DOHH2 (cell line): ENCODE measurements around the gene KMT2C.

Source experiments
- EZH2phosphoT487 ChIP-seq: fragments of 200-600 bp; sonication (generic); IDR thresholded peaks from 2 replicates; pipeline ENCODE4 v1.6.1; 2017; ENCODE audit warnings: borderline replicate concordance, mild to moderate bottlenecking, antibody characterized with exemption, low read length, moderate library complexity, mixed read lengths
- TF ChIP-seq, protein P1 (sequence below): fragments of 200-600 bp; sonication (generic); IDR thresholded peaks from one replicate; pipeline ENCODE4 v1.5.1; 2014; ENCODE audit warnings: antibody characterized with exemption, mild to moderate bottlenecking, low read depth, low read length; ENCODE audit not compliant: poor library complexity, severe bottlenecking

DNA sequence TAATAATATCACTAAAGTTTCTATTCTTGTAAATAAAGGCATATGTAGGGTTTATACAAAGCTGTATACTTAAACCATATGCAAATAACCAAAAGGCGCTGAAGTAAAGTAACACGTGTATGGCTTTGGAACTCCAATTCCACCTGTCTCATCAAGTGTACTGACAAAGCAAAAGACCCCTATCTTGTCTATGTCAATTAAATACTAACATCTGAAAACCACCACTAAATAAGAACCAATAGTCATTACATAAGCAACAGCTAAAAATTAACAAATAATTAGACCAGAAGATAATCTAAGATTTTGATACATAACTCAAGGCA lies 93.9 kb downstream of the KMT2C start:
- TF ChIP-seq EZH2phosphoT487, result no peak
- TF ChIP-seq, protein P1, sequence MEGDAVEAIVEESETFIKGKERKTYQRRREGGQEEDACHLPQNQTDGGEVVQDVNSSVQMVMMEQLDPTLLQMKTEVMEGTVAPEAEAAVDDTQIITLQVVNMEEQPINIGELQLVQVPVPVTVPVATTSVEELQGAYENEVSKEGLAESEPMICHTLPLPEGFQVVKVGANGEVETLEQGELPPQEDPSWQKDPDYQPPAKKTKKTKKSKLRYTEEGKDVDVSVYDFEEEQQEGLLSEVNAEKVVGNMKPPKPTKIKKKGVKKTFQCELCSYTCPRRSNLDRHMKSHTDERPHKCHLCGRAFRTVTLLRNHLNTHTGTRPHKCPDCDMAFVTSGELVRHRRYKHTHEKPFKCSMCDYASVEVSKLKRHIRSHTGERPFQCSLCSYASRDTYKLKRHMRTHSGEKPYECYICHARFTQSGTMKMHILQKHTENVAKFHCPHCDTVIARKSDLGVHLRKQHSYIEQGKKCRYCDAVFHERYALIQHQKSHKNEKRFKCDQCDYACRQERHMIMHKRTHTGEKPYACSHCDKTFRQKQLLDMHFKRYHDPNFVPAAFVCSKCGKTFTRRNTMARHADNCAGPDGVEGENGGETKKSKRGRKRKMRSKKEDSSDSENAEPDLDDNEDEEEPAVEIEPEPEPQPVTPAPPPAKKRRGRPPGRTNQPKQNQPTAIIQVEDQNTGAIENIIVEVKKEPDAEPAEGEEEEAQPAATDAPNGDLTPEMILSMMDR, result no peak
